ENCODE measurements around the gene TET2. TPM values are rescaled to one million over a fixed set of nuclear protein-coding genes. Genes with fewer than 3 reads are reported as not detected.

Gene TET2
- total RNA-seq, 1 experiment from 2014 or later: 3.4 TPM

- Mint-ChIP-seq H3K4me1 (peaks cover 16% of the 10 kb centered on the region), H3K27ac (no peak overlapping the region), H3K4me3 (no peak overlapping the region), H3K36me3 (no peaks in the 10 kb centered on the region), H3K27me3 (ENCODE audit: low read depth) (no peaks in the 10 kb centered on the region), H3K9me3 (peaks cover 3% of the 10 kb centered on the region; the same call in 1 of the 2 replicates)
- TF ChIP-seq, protein P1, sequence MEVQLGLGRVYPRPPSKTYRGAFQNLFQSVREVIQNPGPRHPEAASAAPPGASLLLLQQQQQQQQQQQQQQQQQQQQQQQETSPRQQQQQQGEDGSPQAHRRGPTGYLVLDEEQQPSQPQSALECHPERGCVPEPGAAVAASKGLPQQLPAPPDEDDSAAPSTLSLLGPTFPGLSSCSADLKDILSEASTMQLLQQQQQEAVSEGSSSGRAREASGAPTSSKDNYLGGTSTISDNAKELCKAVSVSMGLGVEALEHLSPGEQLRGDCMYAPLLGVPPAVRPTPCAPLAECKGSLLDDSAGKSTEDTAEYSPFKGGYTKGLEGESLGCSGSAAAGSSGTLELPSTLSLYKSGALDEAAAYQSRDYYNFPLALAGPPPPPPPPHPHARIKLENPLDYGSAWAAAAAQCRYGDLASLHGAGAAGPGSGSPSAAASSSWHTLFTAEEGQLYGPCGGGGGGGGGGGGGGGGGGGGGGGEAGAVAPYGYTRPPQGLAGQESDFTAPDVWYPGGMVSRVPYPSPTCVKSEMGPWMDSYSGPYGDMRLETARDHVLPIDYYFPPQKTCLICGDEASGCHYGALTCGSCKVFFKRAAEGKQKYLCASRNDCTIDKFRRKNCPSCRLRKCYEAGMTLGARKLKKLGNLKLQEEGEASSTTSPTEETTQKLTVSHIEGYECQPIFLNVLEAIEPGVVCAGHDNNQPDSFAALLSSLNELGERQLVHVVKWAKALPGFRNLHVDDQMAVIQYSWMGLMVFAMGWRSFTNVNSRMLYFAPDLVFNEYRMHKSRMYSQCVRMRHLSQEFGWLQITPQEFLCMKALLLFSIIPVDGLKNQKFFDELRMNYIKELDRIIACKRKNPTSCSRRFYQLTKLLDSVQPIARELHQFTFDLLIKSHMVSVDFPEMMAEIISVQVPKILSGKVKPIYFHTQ (CRISPR knock-in tag; IDR thresholded peaks at IDR 0.05): no peak
- TF ChIP-seq SMAD3 (CRISPR knock-in tag; IDR thresholded peaks at IDR 0.05; ENCODE audit: borderline replicate concordance): no peak
- no peak for TF ChIP-seq ZNF317 (CRISPR knock-in tag; IDR thresholded peaks at IDR 0.05; ENCODE audit: borderline replicate concordance, low read depth)
- no peak for TF ChIP-seq RELA (CRISPR knock-in tag; IDR thresholded peaks at IDR 0.05; ENCODE audit: borderline replicate concordance)
- TF ChIP-seq, protein P2, sequence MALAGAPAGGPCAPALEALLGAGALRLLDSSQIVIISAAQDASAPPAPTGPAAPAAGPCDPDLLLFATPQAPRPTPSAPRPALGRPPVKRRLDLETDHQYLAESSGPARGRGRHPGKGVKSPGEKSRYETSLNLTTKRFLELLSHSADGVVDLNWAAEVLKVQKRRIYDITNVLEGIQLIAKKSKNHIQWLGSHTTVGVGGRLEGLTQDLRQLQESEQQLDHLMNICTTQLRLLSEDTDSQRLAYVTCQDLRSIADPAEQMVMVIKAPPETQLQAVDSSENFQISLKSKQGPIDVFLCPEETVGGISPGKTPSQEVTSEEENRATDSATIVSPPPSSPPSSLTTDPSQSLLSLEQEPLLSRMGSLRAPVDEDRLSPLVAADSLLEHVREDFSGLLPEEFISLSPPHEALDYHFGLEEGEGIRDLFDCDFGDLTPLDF (CRISPR knock-in tag; IDR thresholded peaks at IDR 0.05): no peak
- no peak for TF ChIP-seq ZNF232 (CRISPR knock-in tag; IDR thresholded peaks at IDR 0.05)
- TF ChIP-seq PRDM15 (CRISPR knock-in tag; IDR thresholded peaks at IDR 0.05): no peak
- no peak for TF ChIP-seq ZMAT4 (CRISPR knock-in tag; IDR thresholded peaks at IDR 0.05)
- no peak for TF ChIP-seq MXD4 (CRISPR knock-in tag; IDR thresholded peaks at IDR 0.05; ENCODE audit: borderline replicate concordance)
- TF ChIP-seq JUN (CRISPR knock-in tag; IDR thresholded peaks at IDR 0.05): no peak
- TF ChIP-seq ZBTB21 (CRISPR knock-in tag; IDR thresholded peaks at IDR 0.05; ENCODE audit: borderline replicate concordance): no peak
- no peak for TF ChIP-seq JAZF1 (CRISPR knock-in tag; IDR thresholded peaks at IDR 0.05)
- TF ChIP-seq GTF2I (CRISPR knock-in tag; conservative IDR thresholded peaks at IDR 0.05): no peak
- no peak for TF ChIP-seq NFE2L1 (CRISPR knock-in tag; IDR thresholded peaks at IDR 0.05)
- no peak for TF ChIP-seq ZNF425 (CRISPR knock-in tag; conservative IDR thresholded peaks at IDR 0.05)
- CTCF ChIA-PET: no interaction called here
- DNase-seq (ENCODE audit: low spot score) (no peak), ATAC-seq (no peak)
- POLR2A ChIA-PET: no interaction called here
Observed at GRCh38 chr4:105327222-105327621, 180.5 kb downstream of the TET2 start.

- peaks cover 3% of the 10 kb centered on the region; the same call in 1 of the 2 replicates for H3K9me3 Mint-ChIP-seq
- H3K4me3 Mint-ChIP-seq: no peak overlapping the region
- no peak overlapping the region for H3K27ac Mint-ChIP-seq
- H3K4me1 Mint-ChIP-seq: peaks cover 16% of the 10 kb centered on the region
- CTCF ChIA-PET: no interaction called here
- ATAC-seq (no peak), DNase-seq (ENCODE audit: low spot score) (no peak)
- POLR2A ChIA-PET: no interaction called here
- no peaks in the 10 kb centered on the region for H3K27me3 Mint-ChIP-seq (ENCODE audit: low read depth)
- no peaks in the 10 kb centered on the region for H3K36me3 Mint-ChIP-seq
- TF ChIP-seq, protein P1 (CRISPR knock-in tag; IDR thresholded peaks at IDR 0.05): no peak
- TF ChIP-seq TP53 (CRISPR knock-in tag; IDR thresholded peaks at IDR 0.05) (no peak), ZNF121 (CRISPR knock-in tag; IDR thresholded peaks at IDR 0.05) (no peak), JAZF1 (CRISPR knock-in tag; IDR thresholded peaks at IDR 0.05) (no peak), SOX15 (CRISPR knock-in tag; IDR thresholded peaks at IDR 0.05) (no peak), PRDM15 (CRISPR knock-in tag; IDR thresholded peaks at IDR 0.05) (no peak)
Observed at GRCh38 chr4:105327956-105328355, 181.3 kb downstream of the TET2 start.

Data from WTC11 (cell line).